Measurements from ENCODE around the gene IGFBP2.
"Not testable (repeated sequence)": the region's sequence is repeated elsewhere in the genome, so short reads cannot be mapped to it uniquely, and the experiment has no call there.

The IGFBP2 gene

DNA sequence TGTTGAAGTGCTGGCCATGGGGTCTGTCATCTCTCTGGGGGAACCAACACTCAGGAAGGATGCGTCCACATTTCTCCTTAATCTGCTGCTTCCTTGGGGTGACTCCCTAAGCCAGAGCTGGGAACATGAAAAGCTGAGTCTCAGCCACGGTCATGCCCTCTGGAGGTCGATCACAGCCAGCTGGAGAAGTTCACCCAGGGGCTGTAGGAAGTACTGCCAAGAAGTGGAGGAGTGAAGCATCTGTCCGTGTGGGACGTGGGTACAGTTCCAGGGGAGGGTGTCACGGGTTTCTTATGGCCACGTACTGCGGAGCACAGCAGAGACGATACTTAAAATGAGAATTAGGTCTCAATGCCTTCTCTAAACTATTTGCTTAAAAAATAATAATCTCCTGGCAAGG, 42.4 kb upstream of the IGFBP2 start:
- TF ChIP-seq, protein P1, sequence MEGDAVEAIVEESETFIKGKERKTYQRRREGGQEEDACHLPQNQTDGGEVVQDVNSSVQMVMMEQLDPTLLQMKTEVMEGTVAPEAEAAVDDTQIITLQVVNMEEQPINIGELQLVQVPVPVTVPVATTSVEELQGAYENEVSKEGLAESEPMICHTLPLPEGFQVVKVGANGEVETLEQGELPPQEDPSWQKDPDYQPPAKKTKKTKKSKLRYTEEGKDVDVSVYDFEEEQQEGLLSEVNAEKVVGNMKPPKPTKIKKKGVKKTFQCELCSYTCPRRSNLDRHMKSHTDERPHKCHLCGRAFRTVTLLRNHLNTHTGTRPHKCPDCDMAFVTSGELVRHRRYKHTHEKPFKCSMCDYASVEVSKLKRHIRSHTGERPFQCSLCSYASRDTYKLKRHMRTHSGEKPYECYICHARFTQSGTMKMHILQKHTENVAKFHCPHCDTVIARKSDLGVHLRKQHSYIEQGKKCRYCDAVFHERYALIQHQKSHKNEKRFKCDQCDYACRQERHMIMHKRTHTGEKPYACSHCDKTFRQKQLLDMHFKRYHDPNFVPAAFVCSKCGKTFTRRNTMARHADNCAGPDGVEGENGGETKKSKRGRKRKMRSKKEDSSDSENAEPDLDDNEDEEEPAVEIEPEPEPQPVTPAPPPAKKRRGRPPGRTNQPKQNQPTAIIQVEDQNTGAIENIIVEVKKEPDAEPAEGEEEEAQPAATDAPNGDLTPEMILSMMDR (IDR thresholded peaks at IDR 0.05; ENCODE audit: insufficient read depth, low read depth, low read length, missing control alignments) = no peak
- DNase-seq (ENCODE audit: low read depth) = no peak
- H3K4me3 ChIP-seq (ENCODE audit: low read depth, low read length) = no peak overlapping the region

DNA sequence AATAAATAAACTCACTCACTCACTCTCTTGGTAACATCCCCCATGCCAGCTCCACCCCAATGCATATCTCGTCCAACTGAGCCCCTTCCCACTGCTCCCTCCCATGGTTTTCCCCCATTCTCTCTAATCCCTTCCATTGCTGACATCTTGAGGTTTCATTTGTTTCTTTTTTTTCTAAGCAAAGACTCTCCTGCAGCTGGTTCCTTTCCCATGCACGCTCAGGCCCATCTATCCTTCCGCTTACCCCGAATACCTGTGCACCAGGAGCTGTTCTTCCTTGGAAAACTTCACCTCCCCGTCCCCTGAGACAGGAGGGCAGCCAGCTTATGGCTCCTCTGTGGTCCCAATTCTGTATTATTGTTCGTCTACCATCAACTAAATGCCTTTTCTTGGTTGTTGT, 41.7 kb upstream of the IGFBP2 start:
- TF ChIP-seq, protein P1 (IDR thresholded peaks at IDR 0.05; ENCODE audit: insufficient read depth, low read depth, low read length, missing control alignments) = no peak

DNA sequence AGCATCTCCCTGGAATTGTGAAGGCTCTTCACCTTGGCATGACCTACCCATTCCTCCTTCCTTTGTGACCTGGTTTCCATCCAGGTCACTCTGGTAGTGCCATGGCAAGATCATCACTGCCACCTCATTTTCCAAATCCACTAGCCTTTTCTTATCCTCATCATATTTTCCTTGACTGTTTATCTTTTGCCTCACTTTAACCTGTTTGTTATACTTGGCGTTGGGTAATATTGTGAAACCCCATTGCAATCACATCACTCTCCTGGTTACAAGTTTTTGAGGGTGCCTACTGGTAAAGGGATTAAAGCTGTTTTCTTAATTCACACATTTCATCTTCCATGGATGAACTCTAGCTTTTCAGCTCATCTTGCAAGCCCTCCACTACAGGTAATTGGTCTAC, 39.1 kb upstream of the IGFBP2 start:
- DNase-seq (ENCODE audit: low read depth) = no peak
- H3K4me3 ChIP-seq (ENCODE audit: low read depth, low read length) = no peak overlapping the region
- TF ChIP-seq, protein P1 (IDR thresholded peaks at IDR 0.05; ENCODE audit: insufficient read depth, low read depth, low read length, missing control alignments) = no peak

More for the DNA sequence above, 41.7 kb upstream of the IGFBP2 start:
- no peak for DNase-seq (ENCODE audit: low read depth)
- no peak overlapping the region for H3K4me3 ChIP-seq (ENCODE audit: low read depth, low read length)

DNA sequence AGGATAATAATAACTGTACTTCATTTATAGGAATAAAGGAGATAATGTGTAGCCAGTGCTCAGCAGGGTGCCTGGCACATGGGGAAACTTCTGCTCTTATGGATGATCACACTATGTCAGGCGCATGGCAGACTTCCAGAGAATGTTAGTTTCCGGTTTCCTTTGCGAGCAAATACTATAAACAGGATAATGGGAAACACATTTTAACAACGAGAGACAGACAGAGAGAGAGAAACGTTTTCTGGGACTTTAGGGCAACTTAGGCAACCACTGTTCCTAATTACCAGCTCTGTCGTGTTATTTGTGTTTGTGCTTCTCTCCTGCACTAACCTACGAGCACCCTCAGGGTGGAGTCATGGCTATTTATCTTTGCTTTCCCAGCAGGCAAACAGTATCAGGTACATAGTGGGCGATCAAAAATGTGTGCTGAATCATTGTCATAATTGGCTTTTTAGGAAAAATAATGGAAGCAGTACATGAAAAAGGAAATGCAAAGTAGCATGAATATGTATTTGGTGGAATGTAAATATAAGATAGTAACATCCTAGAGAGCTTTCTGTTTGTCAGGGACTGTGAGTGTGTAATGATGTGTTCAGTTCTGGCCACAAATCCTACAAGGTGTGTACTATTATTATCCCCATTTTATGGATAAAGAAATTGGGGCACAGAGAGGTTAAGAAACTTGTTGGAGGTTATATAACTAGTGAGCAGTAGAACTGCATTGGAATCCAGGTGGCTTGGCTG, 36.8 kb upstream of the IGFBP2 start:
- H3K4me3 ChIP-seq (ENCODE audit: low read depth, low read length) = no peak overlapping the region
- no peak for DNase-seq (ENCODE audit: low read depth)
- TF ChIP-seq, protein P1 (IDR thresholded peaks at IDR 0.05; ENCODE audit: insufficient read depth, low read depth, low read length, missing control alignments) = no peak

DNA sequence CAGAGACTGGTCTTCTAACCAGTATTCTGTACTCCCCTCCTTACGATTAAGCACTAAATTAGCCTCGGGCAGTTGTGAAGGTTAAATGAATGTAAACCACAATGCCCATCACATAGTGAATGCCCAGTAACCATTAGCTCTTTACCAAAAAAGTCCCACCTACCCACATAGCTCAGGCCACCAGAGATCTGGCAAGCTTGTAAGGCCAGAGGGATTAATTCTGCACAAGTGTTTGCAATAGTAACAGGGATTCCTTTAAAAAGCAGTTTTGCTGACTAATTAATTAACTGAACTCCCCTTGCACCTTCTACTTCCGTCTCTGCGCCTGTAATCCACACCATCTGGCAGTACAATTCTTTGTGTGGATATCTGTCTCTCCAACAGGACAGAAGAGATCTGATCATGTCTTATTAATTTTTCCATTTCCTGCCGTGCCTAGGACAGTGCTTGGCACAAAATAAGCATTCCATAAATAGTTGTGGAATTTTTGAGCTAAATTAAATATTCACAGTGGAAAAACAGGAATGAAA, 36.2 kb upstream of the IGFBP2 start:
- TF ChIP-seq, protein P1 (IDR thresholded peaks at IDR 0.05; ENCODE audit: insufficient read depth, low read depth, low read length, missing control alignments) = no peak
- DNase-seq (ENCODE audit: low read depth) = no peak
- no peak overlapping the region for H3K4me3 ChIP-seq (ENCODE audit: low read depth, low read length)

DNA sequence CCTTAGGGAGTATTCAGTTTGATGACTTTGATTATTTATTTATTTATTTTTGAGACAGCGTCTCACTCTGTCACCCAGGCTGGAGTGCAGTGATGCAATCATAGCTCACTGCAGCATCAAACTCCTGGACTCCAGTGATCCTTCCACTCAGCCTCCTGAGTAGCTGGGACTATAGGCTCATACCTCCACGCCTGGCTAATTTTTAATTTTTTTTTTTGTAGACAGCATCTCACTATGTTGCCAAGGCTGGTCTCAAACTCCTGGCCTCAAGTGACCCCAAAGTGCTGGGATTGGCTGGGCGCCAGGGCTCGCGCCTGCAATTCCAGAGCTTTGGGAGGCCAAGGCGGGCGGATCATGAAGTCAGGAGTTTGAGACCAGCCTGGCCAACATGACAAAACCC, 35.4 kb upstream of the IGFBP2 start:
- not testable (repeated sequence) for DNase-seq (ENCODE audit: low read depth); H3K4me3 ChIP-seq (ENCODE audit: low read depth, low read length)

DNA sequence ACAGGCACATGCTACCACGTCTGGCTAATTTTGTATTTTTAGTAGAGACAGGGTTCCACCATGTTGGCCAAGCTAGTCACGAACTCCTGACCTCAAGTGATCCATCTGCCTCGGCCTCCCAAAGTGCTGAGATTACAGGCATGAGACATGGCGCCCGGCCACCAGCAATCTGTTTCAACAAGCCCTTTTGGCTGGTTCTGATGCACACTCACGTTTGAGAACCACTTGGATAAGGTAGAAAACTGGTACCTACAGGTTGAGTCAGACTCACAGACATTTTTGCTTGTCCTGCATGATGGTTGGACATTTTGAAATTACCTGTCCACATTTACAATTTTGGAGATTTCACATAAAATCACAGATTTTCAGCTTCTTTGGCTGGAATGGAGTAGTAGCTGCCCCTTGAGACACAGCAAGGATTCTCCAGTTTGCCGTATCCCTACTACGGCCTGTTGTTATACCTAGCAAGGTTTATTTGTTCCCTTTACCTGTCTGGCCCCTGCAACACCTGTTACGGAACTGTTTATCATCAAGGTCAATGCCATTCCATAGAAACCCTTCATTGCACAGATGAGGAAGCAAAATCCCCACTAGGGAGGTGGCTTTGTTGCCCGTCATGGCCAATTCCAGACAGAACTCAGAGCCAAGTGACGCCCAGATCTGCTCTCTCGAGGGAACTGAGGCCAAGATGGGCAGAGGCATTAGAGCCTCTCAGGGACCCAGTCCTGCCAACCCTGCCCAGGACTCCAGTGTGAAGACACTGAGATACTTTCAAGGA, 31.4 kb upstream of the IGFBP2 start:
- H3K4me3 ChIP-seq (ENCODE audit: low read depth, low read length) = no peak overlapping the region
- TF ChIP-seq, protein P1 (IDR thresholded peaks at IDR 0.05; ENCODE audit: insufficient read depth, low read depth, low read length, missing control alignments) = no peak
- DNase-seq (ENCODE audit: low read depth) = no peak
